PFSK-1 (cell line): ENCODE measurements around the gene ABCC4.

Experiments
- REST ChIP-seq, 2 experiments: IDR thresholded peaks; 2 replicates each; pipeline versions ENCODE4 v1.6.1 to v1.8.0; 2011 to 2012; ENCODE audit warnings: low read depth in 2 of 2, low read length in 2 of 2, control low read depth in 1 of 2, inconsistent platforms in 1 of 2, mild to moderate bottlenecking in 1 of 2, moderate library complexity in 1 of 2; ENCODE audit not compliant: insufficient read depth in 1 of 2
- TAF1 ChIP-seq: IDR thresholded peaks from 2 replicates; pipeline ENCODE4 v1.6.1; 2012; ENCODE audit warnings: low read length, control low read depth, borderline replicate concordance; ENCODE audit not compliant: insufficient read depth

- TF ChIP-seq TAF1 (no peak), REST (IDR thresholded peaks at IDR 0.05; ENCODE audit: insufficient read depth in 1 of 2, low read depth in 2 of 2, low read length in 2 of 2) (no peak)
Observed at GRCh38 chr13:95038949-95039348, 262.3 kb downstream of the ABCC4 start.
